GM12878 (cell line): ENCODE measurements around the gene CCDC191. TPM values are rescaled to one million over a fixed set of nuclear protein-coding genes. Genes with fewer than 3 reads are reported as not detected.
A peak's percentile ranks its signal among the peaks of the same experiment; 100 is the strongest.

Experiments used
- ATAC-seq: fragments of 200-7000 bp; cut with Tn5 transposase; 3 replicates; pipeline ENCODE4 v1.9.1; 2020; ENCODE audit warnings: mild to moderate bottlenecking, moderate library complexity
- BruUV-seq: library from RNA; stranded (reverse); fragments of 400-500 nt; replicated peaks from 2 replicates; lab custom pipeline; 2021; lab: Mats Ljungman, UMichigan
- CTCF ChIA-PET: fragments of 300-600 bp; sonication (Branson Sonifier 250); formaldehyde crosslinking; extraction: SDS; loops from one replicate; lab custom pipeline; 2021; ENCODE audit warnings: inconsistent platforms; lab: Yijun Ruan, JAX
- POLR2A ChIA-PET: fragments of 350-600 bp; formaldehyde crosslinking; extraction: SDS; loops from one replicate; lab custom pipeline; 2021; ENCODE audit warnings: inconsistent platforms; lab: Charles Lee
- RAD21 ChIA-PET: fragments of 300-600 bp; sonication (Branson Sonifier 250); formaldehyde crosslinking; loops from one replicate; lab custom pipeline; 2023; ENCODE audit warnings: antibody characterized with exemption; ENCODE audit not compliant: unreplicated experiment; lab: Charles Lee
- SMC1A ChIA-PET: fragments of 300-600 bp; sonication (Branson Sonifier 250); formaldehyde crosslinking; loops from one replicate; lab custom pipeline; 2023; ENCODE audit not compliant: unreplicated experiment, uncharacterized antibody; lab: Charles Lee
- DNase-seq: peaks from one replicate; pipeline ENCODE4 v3.0.0-alpha.2; 2011; ENCODE audit warnings: low read depth, low spot score
- FAIRE-seq: peaks from 3 replicates; lab custom pipeline; 2011; peaks lifted over from hg19 to GRCh38; lab: Jason Lieb, UNC
- H2AFZ ChIP-seq: 2 replicates; pipeline ENCODE4 v1.6.0; 2011; ENCODE audit warnings: low read depth, low read length, control low read depth; ENCODE audit not compliant: control insufficient read depth
- H3K27ac ChIP-seq: 2 replicates; pipeline ENCODE4 v1.5.1; 2011; ENCODE audit warnings: control low read depth; ENCODE audit not compliant: control insufficient read depth, insufficient read depth
- H3K27me3 ChIP-seq, 2 experiments: replicated peaks in 1 of 2; 2 replicates each; pipeline versions ENCODE4 v1.6.0 to v1.6.1; 2011; ENCODE audit warnings: low read length in 1 of 2; ENCODE audit not compliant: control insufficient read depth in 2 of 2, insufficient read depth in 2 of 2
- H3K36me3 ChIP-seq, 2 experiments: 2 replicates each; pipeline ENCODE4 v1.5.1; 2011; ENCODE audit warnings: low read length in 1 of 2; ENCODE audit not compliant: control insufficient read depth in 2 of 2, insufficient read depth in 2 of 2
- H3K4me1 ChIP-seq: 2 replicates; pipeline ENCODE4 v1.6.1; 2011; ENCODE audit warnings: mild to moderate bottlenecking, low read length, moderate library complexity, mixed read lengths; ENCODE audit not compliant: control insufficient read depth, insufficient read depth
- H3K4me2 ChIP-seq: 2 replicates; pipeline ENCODE4 v1.6.0; 2011; ENCODE audit warnings: control low read depth; ENCODE audit not compliant: control insufficient read depth, insufficient read depth
- H3K4me3 ChIP-seq: fragments of 200-600 bp; sonication (generic); 2 replicates; pipeline ENCODE4 v1.5.1; 2016
- H3K79me2 ChIP-seq: 2 replicates; pipeline ENCODE4 v1.6.0; 2011; ENCODE audit warnings: low read length; ENCODE audit not compliant: control insufficient read depth, insufficient read depth
- H3K9ac ChIP-seq: 2 replicates; pipeline ENCODE4 v1.8.0; 2011; ENCODE audit warnings: low read length, control low read depth, mixed read lengths; ENCODE audit not compliant: control insufficient read depth, insufficient read depth
- H3K9me3 ChIP-seq: replicated peaks from 3 replicates; pipeline ENCODE4 v1.5.1; 2011; ENCODE audit warnings: mild to moderate bottlenecking, low read length; ENCODE audit not compliant: control insufficient read depth, insufficient read depth
- H4K20me1 ChIP-seq: 2 replicates; pipeline ENCODE4 v1.6.0; 2011; ENCODE audit not compliant: control insufficient read depth, insufficient read depth
- CBX5 ChIP-seq: sonication (generic); IDR thresholded peaks from 2 replicates; pipeline ENCODE4 v1.6.1; 2016; ENCODE audit warnings: low read depth, moderate library complexity, mild to moderate bottlenecking, inconsistent platforms
- CHD4 ChIP-seq: fragments of 200-600 bp; sonication (generic); IDR thresholded peaks from 2 replicates; pipeline ENCODE4 v1.6.1; 2016; ENCODE audit warnings: mild to moderate bottlenecking
- HDGF ChIP-seq: fragments of 450-650 bp; IDR thresholded peaks from 2 replicates; pipeline ENCODE4 v1.6.1; 2016; ENCODE audit warnings: antibody characterized with exemption
- MEF2B ChIP-seq: fragments of 450-650 bp; IDR thresholded peaks from 2 replicates; pipeline ENCODE4 v1.6.1; 2018; ENCODE audit warnings: mild to moderate bottlenecking, moderate library complexity; ENCODE audit not compliant: partially characterized antibody, poor library complexity, severe bottlenecking
- NFYA ChIP-seq: IDR thresholded peaks from 2 replicates; pipeline ENCODE4 v1.6.1; 2011; ENCODE audit warnings: low read depth, mild to moderate bottlenecking, low read length, improper control_type of control experiment, borderline replicate concordance
- SMARCA5 ChIP-seq: fragments of 450-650 bp; IDR thresholded peaks from 2 replicates; pipeline ENCODE4 v1.6.1; 2017; ENCODE audit warnings: mild to moderate bottlenecking
- TAF1 ChIP-seq: IDR thresholded peaks from 2 replicates; pipeline ENCODE4 v1.6.1; 2011; ENCODE audit warnings: mild to moderate bottlenecking, low read depth, low read length, borderline replicate concordance
- ZNF274 ChIP-seq: IDR thresholded peaks from one replicate; pipeline ENCODE4 v1.8.0; 2011; ENCODE audit not compliant: insufficient read length, insufficient read depth
- WGBS: methylation state at CpG from one replicate; pipeline ENCODE4 v1.1.6; 2016; ENCODE audit warnings: low lambda C conversion rate; ENCODE audit not compliant: insufficient replicate concordance, insufficient coverage; ENCODE audit errors: missing lambda C conversion rate; 5-methylcytosine and 5-hydroxymethylcytosine counted together
- in situ Hi-C: fragments of 300-500 bp; cut with MboI; formaldehyde crosslinking; loops from 9 replicates; pipeline ENCODE4 v1.14.3; 2018; ENCODE audit warnings: mixed read lengths
- intact Hi-C: fragments of 100-400 bp; cut with micrococcal nuclease; formaldehyde crosslinking; loops from one replicate; pipeline ENCODE4 v1.14.2; 2022; ENCODE audit not compliant: unreplicated experiment
- polyA plus RNA-seq, 11 experiments: library from polyadenylated mRNA; depleted of rRNA in 4 of 11; unstranded in 6 of 11; stranded (reverse) in 5 of 11; fragments of >200 nt; fragmentation: Nextera tagmentation in 4 of 11; fragmentation: Illumina TruSeq in 1 of 11; extraction: Ambion mirVana in 4 of 11; extraction: Trizol in 1 of 11; gene quantifications; 1 replicate in 1 of 11; 2 replicates in 10 of 11; pipeline versions ENCODE4 v1.2.1 to v1.2.3, GENCODE V29; 2011 to 2016; ENCODE audit warnings: inconsistent platforms in 2 of 11, missing spikeins in 2 of 11, low read depth in 1 of 11
- total RNA-seq, 4 experiments: library from RNA; depleted of rRNA in 3 of 4; stranded (reverse); fragments of >200 nt in 3 of 4; fragmentation: Illumina TruSeq in 1 of 4; extraction: Trizol in 1 of 4; gene quantifications; 2 replicates each; pipeline versions ENCODE4 v1.2.1 to v1.2.3, GENCODE V29; 2013 to 2021
- TF ChIP-seq, protein P1 (sequence below): fragments of 450-650 bp; IDR thresholded peaks from 2 replicates; pipeline ENCODE4 v1.6.1; 2017; ENCODE audit warnings: mild to moderate bottlenecking, low read depth, inconsistent platforms; ENCODE audit not compliant: poor library complexity, severe bottlenecking
- TF ChIP-seq, protein P2 (sequence below): fragments of 450-650 bp; IDR thresholded peaks from 2 replicates; pipeline ENCODE4 v1.6.1; 2017; ENCODE audit warnings: mild to moderate bottlenecking, moderate library complexity
- TF ChIP-seq, protein P3 (sequence below): IDR thresholded peaks from 2 replicates; pipeline ENCODE4 v1.6.1; 2011; ENCODE audit warnings: borderline replicate concordance, low read depth, mild to moderate bottlenecking, moderate library complexity, low read length; ENCODE audit not compliant: insufficient read depth, poor library complexity, severe bottlenecking
- TF ChIP-seq, protein P4 (sequence below), 3 experiments: IDR thresholded peaks in 2 of 3; conservative IDR thresholded peaks in 1 of 3; 2 replicates each; pipeline ENCODE4 v1.5.1; 2011; ENCODE audit warnings: low read depth in 3 of 3, low read length in 3 of 3, mild to moderate bottlenecking in 3 of 3, control low read depth in 2 of 3, moderate library complexity in 2 of 3, inconsistent platforms in 1 of 3, mixed read lengths in 1 of 3; ENCODE audit not compliant: control insufficient read depth in 2 of 3, insufficient read depth in 1 of 3; ENCODE audit errors: extremely low read depth in 1 of 3

CCDC191 gene
- total and polyA plus RNA-seq, 10 of the 15 experiments (the other 5 are each of a cell fraction or from before 2014, with no cell fraction given), result 1.2 to 2.9 (median 1.7) TPM

DNA sequence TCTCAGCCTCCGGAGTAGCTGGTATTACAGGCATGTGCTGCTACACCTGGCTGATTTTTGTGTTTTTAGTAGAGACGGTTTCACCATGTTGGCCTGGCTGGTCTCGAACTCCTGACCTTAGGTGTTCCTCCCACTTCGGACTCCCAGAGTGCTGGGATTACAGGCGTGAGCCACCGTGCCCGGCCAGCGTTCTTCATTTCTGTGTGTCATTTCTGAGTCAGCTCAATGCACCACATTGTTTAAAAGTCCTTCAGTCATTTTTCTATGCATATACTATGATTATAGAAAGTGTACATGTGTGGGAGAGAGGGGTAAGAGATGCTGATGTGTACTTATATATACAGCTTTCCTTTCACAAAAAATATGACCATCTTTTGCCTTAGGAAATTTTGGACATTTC is 2.3 kb upstream of the CCDC191 start:
- in situ Hi-C loops (no loop called here), intact Hi-C loops (loop anchor here (5.0 to 10.0 kb wide), 2 partner anchors 111 to 214 kb away; partner anchors contain the start of gene ZDHHC23)
- no peak for DNase-seq
- H3K79me2 ChIP-seq, result peaks cover 47% of the 10 kb centered on the region
- no peak overlapping the region for H3K27ac ChIP-seq
- ChIA-PET RAD21 (no interaction called here), POLR2A (no interaction called here), CTCF (interaction anchor here (1.4 to 2.2 kb wide), 2 partner anchors 53 to 322 kb away, joined by 4 to 5 read pairs; no protein-coding TSS in a partner anchor), SMC1A (no interaction called here)
- peak overlapping the region; percentile 62 for H3K4me2 ChIP-seq
- H3K9ac ChIP-seq, result no peak overlapping the region
- WGBS, result 92% methylated on average over 8 of the region's 8 CpGs
- FAIRE-seq, result no peak
- ATAC-seq, result no peak
- no peaks in the 10 kb centered on the region for H3K36me3 ChIP-seq
- H2AFZ ChIP-seq, result no peak overlapping the region
- H3K4me1 ChIP-seq, result 0 out of 2 replicates have a peak, but pooled peaks cover 2% of the 10 kb centered on the region
- TF ChIP-seq ZNF274, result no peak
- TF ChIP-seq, protein P1, sequence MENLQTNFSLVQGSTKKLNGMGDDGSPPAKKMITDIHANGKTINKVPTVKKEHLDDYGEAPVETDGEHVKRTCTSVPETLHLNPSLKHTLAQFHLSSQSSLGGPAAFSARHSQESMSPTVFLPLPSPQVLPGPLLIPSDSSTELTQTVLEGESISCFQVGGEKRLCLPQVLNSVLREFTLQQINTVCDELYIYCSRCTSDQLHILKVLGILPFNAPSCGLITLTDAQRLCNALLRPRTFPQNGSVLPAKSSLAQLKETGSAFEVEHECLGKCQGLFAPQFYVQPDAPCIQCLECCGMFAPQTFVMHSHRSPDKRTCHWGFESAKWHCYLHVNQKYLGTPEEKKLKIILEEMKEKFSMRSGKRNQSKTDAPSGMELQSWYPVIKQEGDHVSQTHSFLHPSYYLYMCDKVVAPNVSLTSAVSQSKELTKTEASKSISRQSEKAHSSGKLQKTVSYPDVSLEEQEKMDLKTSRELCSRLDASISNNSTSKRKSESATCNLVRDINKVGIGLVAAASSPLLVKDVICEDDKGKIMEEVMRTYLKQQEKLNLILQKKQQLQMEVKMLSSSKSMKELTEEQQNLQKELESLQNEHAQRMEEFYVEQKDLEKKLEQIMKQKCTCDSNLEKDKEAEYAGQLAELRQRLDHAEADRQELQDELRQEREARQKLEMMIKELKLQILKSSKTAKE, result no peak
- TF ChIP-seq CHD4, result no peak
- no peak for TF ChIP-seq CBX5
- TF ChIP-seq HDGF, result no peak
- TF ChIP-seq, protein P2, sequence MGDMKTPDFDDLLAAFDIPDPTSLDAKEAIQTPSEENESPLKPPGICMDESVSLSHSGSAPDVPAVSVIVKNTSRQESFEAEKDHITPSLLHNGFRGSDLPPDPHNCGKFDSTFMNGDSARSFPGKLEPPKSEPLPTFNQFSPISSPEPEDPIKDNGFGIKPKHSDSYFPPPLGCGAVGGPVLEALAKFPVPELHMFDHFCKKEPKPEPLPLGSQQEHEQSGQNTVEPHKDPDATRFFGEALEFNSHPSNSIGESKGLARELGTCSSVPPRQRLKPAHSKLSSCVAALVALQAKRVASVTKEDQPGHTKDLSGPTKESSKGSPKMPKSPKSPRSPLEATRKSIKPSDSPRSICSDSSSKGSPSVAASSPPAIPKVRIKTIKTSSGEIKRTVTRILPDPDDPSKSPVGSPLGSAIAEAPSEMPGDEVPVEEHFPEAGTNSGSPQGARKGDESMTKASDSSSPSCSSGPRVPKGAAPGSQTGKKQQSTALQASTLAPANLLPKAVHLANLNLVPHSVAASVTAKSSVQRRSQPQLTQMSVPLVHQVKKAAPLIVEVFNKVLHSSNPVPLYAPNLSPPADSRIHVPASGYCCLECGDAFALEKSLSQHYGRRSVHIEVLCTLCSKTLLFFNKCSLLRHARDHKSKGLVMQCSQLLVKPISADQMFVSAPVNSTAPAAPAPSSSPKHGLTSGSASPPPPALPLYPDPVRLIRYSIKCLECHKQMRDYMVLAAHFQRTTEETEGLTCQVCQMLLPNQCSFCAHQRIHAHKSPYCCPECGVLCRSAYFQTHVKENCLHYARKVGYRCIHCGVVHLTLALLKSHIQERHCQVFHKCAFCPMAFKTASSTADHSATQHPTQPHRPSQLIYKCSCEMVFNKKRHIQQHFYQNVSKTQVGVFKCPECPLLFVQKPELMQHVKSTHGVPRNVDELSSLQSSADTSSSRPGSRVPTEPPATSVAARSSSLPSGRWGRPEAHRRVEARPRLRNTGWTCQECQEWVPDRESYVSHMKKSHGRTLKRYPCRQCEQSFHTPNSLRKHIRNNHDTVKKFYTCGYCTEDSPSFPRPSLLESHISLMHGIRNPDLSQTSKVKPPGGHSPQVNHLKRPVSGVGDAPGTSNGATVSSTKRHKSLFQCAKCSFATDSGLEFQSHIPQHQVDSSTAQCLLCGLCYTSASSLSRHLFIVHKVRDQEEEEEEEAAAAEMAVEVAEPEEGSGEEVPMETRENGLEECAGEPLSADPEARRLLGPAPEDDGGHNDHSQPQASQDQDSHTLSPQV, result no peak
- TF ChIP-seq SMARCA5, result no peak
- TF ChIP-seq, protein P3, sequence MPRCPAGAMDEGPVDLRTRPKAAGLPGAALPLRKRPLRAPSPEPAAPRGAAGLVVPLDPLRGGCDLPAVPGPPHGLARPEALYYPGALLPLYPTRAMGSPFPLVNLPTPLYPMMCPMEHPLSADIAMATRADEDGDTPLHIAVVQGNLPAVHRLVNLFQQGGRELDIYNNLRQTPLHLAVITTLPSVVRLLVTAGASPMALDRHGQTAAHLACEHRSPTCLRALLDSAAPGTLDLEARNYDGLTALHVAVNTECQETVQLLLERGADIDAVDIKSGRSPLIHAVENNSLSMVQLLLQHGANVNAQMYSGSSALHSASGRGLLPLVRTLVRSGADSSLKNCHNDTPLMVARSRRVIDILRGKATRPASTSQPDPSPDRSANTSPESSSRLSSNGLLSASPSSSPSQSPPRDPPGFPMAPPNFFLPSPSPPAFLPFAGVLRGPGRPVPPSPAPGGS, result no peak
- TF ChIP-seq MEF2B, result no peak
- TF ChIP-seq, protein P4, sequence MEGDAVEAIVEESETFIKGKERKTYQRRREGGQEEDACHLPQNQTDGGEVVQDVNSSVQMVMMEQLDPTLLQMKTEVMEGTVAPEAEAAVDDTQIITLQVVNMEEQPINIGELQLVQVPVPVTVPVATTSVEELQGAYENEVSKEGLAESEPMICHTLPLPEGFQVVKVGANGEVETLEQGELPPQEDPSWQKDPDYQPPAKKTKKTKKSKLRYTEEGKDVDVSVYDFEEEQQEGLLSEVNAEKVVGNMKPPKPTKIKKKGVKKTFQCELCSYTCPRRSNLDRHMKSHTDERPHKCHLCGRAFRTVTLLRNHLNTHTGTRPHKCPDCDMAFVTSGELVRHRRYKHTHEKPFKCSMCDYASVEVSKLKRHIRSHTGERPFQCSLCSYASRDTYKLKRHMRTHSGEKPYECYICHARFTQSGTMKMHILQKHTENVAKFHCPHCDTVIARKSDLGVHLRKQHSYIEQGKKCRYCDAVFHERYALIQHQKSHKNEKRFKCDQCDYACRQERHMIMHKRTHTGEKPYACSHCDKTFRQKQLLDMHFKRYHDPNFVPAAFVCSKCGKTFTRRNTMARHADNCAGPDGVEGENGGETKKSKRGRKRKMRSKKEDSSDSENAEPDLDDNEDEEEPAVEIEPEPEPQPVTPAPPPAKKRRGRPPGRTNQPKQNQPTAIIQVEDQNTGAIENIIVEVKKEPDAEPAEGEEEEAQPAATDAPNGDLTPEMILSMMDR (IDR thresholded peaks at IDR 0.05 in 2 of 3, conservative IDR thresholded peaks at IDR 0.05 in 1 of 3; ENCODE audit: control insufficient read depth in 2 of 3, extremely low read depth in 1 of 3, insufficient read depth in 1 of 3, low read depth in 3 of 3, low read length in 3 of 3), result no peak
- no peak for TF ChIP-seq TAF1
- TF ChIP-seq NFYA, result no peak
- 0 out of 2 replicates have a peak overlapping the region, but pooled peaks have one; percentile 92 for H3K4me3 ChIP-seq
- no peaks in the 10 kb centered on the region for H4K20me1 ChIP-seq
- no peaks in the 10 kb centered on the region for H3K9me3 ChIP-seq
- no peaks in the 10 kb centered on the region for H3K27me3 ChIP-seq
- no TSS peak for BruUV-seq
